Right renal cortex interstitium (tissue), 3 donors: ENCODE data around the gene LRRC3. TPM values are rescaled to one million over a fixed set of nuclear protein-coding genes. Genes with fewer than 3 reads are reported as not detected.

Experiments
- DNase-seq, 3 donors: peaks; one replicate each; pipeline ENCODE4 v3.0.0-alpha.2; 2013; ENCODE audit warnings: low read depth in 3 of 3, low spot score in 2 of 3
- polyA plus RNA-seq, 3 donors: library from polyadenylated mRNA; unstranded; fragments of 120-200 nt; gene quantifications; one replicate each; pipeline ENCODE4 v1.2.1, GENCODE V29; 2013; ENCODE audit not compliant: insufficient read length in 3 of 3

Gene LRRC3
- polyA plus RNA-seq, 3 donors: 3.8 to 4.5 (median 4.2) TPM

DNA sequence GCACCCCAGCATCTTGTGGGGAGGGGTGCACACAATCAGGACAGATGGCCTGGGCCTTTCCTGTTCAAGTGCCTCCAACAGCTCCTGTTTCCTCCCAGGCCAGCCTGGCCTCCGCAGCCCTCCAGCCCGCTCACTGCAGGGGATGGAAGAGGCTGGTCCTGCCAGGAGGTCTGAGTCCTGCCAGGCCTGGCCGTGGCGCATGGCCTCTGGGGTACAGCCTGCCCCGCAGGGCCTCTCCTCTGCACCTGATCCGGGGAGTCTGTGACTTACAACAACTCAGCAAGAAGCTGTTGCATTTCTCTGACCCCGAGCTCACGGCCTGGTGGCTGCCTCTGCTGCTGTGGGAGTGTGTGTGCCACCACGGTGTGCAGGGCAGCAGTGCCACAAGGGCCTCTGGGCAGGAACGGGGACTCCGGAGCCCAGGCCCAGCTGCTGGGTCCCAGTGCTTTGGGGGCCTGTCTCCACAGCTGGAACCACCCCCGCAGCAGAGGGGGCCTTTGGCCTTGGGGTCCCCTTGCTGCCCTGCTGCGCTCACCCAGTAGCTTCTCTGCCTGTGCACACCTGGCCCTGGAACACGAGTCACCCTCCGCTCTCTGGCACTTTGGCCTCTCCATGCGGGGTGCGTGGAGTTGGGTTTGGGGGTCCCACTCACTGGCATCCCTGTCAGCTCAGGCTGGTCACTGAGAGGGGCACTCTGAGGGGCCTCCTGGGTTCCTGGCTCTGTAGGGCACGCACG lies 17.4 kb upstream of the LRRC3 start:
- no peak for DNase-seq

DNA sequence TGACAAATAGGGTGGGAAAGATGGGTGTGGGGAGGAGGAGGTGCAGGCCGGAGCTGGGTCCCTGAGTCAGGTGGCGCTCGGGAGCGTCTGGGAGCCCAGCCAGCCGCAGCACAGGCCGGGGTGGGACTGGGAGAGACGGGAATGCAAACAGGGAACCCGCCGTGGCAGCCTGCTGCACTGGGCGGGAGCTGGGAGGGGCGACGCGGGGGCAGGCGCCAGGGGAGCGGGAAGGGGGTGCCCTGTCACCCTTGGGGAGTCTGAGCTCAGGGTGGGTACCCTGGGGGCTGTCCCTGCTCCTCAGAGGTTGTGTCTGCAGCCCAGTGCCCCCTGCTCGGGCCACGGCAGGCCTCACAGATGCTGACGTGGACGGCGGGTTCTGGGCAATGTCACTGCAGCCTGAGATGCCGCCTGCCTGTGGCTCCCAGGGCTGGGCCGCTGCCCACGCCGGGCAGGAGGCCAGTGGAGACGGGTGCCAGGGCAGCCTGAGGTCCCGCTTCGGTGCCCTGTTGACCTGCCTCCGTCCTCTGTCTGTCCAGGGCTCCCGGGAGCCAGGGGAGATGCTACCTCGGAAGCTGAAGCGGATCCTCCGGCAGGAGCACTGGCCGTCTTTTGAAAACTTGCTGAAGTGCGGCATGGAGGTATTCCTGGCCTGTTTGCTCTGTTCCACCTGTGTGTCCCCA lies 16.6 kb upstream of the LRRC3 start:
- DNase-seq: no peak

DNA sequence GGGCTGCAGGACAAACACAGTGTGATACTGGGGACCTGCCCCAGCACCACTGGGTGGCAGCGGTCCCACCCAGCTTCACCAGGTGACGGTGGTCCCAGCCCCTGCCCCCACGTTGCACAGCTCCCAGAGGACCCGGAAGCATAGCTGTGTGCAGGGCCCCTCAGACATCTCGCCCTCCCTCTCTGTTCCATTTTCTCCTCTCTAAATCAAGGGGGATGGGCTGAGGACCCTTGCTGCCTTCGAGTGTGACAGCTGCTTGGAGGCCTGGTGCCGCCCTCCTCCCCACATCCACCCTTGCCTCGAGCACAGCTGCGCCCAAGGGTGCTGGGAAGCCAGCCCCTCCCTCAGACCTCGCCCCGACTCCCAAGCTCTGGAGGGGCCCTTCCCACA lies 16.1 kb upstream of the LRRC3 start:
- no peak for DNase-seq

DNA sequence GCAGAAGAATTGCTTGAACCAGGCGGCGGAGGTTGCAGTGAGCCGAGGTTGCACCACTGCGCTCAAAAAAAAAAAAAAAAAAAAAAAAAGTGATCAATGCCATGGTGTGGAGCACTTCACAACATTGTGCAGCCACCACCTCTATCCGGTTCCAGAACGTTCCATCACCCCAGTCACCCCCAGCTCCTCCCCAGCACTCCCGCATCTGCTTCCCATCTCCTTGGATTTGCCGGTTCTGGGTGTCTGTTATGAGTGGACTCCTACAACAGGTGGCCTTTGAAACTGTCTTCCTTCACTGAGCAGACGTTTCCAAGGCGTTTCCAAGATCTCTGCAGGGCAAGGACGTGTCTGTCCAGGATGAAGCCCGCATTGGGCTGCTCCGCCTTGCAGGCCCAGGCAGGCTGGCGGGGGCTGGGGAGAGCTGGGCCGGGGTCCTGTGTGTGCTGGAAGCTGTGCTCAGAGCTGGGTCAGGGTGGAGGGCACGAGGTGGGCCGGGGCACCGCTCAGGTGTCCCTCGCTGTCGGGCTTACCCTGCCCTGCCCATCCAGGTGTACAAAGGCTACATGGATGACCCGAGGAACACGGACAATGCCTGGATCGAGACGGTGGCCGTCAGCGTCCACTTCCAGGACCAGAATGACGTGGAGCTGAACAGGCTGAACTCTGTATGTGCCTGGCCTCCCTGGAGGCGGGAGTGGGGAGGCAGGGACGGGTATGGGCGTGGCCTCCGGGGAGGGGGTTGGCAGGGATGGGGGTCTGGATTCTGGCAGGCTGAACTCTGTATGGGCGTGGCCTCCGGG lies 14.9 kb upstream of the LRRC3 start:
- no peak for DNase-seq

DNA sequence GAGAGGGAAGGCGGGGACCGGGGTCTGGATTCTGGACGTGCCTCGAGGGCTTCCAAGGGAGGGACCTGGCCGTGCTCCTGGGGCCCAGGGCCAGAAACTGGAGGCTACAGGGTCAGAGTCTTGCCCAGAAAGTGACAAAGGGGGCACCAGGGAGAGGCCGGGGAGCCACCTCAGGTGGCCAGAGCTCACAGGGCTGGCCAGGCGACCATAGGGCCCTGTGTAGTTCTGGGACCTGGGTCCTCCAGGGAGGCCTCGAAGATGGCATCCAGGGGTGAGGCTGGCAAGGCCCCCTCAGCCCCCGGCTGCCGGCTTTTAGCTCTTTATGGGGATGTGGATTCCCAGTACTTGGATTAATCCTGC lies 14.3 kb upstream of the LRRC3 start:
- DNase-seq: no peak

DNA sequence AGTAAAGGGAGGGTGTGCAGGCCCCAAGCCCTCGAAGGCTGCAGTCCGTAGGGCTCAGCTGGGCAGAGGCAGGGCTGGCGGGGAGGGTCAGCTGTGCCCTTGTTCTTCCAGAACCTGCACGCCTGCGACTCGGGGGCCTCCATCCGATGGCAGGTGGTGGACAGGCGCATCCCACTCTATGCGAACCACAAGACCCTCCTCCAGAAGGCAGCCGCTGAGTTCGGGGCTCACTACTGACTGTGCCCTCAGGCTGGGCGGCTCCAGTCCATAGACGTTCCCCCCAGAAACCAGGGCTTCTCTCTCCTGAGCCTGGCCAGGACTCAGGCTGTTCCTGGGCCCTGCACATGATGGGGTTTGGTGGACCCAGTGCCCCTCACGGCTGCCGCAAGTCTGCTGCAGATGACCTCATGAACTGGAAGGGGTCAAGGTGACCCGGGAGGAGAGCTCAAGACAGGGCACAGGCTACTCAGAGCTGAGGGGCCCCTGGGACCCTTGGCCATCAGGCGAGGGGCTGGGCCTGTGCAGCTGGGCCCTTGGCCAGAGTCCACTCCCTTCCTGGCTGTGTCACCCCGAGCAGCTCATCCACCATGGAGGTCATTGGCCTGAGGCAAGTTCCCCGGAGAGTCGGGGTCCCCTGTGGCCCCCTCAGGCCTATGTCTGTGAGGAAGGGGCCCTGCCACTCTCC lies 13.6 kb upstream of the LRRC3 start:
- DNase-seq: no peak

DNA sequence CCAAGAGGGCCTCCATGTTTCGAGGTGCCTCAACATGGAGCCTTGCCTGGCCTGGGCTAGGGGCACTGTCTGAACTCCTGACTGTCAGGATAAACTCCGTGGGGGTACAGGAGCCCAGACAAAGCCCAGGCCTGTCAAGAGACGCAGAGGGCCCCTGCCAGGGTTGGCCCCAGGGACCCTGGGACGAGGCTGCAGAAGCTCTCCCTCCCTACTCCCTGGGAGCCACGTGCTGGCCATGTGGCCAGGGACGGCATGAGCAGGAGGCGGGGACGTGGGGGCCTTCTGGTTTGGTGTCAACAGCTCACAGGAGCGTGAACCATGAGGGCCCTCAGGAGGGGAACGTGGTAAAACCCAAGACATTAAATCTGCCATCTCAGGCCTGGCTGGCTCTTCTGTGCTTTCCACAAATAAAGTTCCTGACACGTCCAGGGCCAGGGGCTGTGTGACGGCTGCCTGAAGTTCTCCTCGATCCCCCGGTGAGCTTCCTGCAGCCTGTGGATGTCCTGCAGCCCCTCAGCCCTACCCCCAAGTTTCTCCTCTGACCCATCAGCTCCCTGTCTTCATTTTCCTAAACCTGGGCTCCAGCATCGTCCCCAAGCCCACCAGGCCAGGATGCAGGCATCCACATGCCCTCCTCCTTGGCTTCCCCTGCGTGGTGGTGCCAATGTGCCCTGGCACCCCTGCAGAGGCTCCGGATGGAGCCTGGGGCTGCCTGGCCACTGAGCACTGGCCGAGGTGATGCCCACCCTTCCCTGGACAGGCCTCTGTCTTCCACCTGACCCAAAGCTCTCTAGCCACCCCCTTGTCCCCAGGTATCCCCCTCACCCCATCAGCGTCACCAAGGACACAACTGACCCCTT lies 12.8 kb upstream of the LRRC3 start:
- DNase-seq: no peak

DNA sequence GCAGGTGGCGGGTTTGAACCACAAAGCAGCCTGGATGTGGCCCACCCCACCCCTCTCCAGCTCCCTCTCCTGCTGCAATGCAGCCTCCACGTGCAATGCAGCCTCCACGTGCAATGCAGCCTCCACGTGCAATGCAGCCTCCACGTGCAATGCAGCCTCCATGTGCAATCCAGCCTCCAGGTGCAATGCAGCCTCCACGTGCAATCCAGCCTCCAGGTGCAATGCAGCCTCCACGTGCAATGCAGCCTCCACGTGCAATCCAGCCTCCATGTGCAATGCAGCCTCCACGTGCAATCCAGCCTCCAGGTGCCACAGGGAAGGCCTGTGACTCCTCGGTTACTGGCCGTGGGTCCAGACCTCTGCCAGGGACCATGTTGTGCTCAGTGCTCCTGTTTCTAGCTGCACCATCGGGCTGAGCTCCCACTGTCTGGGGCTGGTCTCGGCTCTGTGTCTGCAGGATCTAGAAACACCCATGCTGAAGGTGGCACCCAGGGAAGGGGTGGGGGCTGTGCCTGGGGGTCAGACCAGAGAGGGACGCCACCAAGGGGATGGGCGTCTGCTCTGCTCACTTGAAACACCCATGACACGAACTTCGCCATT lies 11.9 kb upstream of the LRRC3 start:
- no peak for DNase-seq

DNA sequence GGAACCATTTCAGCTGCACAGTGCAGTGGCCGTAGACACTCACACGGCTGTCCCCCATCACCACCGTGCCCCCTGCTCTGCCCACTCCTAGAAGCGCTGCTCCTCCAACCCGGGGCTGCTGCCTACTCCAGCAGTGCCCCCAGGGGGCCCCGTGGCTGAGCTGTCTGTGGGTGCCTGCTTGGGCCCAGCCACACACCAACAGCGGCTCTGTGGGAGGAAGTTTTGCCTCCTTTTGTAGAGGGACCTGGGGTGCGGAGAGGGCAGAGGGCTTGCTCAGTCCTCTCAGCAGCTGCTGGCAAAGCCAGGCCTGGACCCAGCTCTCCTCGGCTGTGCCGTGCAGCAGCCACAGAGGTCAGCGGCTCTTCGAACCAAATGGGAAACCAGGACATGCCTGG lies 11.4 kb upstream of the LRRC3 start:
- DNase-seq: no peak

DNA sequence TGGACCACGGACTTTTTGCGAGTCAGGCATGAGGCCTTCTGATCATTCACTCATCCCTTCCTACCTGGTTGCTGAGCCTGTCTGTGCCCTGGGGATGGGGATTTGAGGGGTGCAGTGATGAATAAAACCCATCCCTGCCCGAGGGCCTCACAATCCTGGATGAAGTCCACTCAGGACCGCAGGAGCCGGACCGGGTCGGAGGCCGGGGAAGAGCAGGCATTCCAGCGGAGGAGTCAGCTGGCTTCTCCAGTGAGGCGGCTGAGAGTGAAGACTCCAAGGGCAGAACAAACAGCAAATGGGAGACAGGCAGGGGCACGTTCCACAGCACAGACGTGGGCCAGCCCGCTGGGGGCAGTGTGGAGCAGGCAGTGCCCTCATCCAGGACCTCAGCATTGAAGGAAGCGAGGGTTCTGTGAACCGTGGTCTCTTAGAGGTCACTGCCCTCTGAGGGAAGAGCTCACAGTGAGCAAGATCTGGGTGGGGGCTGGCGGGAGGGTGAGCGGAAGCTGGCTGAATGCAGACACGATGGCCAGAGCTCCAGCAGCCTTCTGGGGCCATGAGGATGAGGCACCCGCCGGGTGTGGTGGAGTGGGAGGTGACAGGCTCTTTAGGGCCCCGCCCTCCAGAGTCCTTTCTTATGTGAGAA lies 10.9 kb upstream of the LRRC3 start:
- DNase-seq: no peak

DNA sequence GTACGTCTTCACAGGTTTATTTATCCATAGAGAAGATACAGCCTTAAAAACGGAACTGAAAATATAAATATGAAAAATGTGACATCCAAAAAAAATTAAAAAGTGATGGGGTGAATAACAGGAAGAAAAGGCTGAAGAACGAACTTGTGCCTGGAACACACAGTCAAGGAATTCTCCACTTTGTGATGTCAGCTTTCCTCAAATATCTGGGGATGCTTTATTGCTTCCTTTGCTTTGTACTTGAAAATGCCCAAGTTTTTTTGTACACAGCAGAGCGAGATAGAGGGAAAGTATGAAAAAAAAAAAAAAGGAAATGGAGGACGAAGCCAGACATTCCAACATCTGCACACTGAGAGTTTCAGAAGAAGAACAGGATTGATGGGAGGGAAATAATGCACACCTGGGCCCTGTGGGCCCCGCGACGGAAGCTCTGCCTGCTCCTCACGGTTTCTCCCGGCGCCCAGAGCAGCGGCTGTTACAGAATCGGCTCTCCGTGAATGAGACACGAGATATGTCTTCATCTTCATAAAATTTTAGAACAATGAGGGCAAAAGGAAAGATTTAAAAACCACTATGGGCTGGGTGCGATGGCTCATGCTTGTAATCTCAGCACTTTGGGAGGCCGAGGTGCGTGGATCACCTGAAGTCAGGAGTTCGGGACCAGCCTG lies 10.0 kb upstream of the LRRC3 start:
- DNase-seq: no peak

DNA sequence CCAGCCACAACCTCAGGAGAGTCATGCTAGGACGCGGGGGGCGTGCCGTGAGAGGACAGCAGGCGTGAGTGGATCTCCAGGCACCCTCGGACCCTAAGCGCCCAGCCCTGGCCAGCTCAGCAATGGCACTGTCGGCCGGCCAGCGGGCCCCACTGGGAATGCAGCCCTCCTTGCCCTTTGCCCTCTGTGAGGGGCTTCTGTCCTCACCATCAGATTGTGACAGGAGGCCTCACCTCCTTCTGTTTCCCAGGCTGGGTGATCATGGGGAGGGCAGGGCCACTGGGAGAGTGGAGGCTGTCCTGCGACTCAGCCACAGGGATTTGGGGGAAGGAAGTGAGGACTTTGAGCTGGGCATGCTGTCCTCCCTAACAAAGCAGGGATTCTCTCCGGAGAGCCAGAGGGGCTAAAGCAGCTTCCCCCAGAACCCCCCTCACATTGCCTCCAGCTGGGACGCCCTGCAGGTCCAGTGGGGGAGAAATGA lies 6.6 kb upstream of the LRRC3 start:
- no peak for DNase-seq

DNA sequence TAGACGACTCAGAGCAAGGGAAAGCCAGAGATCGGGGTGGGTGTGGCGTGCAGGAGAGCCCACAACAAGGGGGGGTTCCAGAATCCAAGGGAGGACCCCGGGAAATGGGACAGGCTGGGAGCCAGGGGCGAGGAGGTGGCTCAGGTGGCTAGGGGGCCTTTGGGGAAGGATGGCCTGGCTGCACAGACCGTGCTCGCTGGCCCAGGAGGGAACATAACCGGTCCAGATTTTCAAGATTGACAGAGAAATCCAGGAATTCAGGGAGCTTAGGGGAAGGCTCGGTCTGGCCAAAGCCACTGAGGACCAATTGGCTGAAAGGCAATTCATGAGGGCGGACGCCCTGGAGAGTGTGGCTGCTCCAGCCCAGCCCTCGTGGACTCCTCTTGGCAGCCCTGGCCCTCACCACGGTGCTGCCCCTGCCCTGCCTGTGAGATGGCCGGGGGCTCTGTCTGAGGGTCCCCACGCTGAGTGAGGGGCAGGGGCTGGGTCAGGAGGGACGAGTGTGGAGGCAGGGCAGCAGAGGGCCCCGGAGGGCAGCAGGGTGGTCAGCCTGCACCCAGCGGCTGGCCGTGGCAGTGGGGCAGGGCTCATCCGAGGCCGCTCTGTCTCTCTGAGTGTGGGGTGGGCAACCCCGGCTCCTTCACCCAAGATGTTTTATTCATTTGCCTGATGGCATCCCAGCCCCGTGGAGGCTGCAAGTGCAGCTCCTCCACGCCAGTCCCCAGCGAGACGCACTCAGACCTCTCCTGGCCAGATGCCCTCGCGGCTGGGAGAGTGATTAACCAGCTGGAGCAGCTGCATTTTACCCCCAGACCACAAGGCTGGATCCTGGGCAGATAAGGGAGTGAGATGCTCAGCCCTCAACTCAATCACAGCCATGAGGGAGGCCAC lies 5.6 kb upstream of the LRRC3 start:
- no peak for DNase-seq

DNA sequence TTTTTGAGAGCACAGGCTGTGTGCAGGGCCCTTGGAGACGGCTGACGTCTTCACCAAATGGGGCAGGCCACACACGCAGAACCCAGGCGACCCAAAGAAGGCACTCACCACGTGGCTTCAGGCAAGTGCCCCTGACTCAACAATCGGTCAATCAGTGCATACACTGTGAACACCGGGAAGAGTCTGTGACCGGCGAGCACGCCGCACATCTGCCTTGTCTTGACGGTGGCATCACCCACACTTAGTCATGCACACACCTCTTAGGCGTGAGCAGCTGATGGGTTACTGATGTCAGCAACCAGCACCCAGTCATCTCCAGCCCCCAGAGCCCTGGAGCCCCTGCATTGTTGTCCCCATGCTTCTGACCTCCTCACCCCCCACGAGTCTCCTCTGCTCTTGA lies 4.9 kb upstream of the LRRC3 start:
- DNase-seq: no peak

DNA sequence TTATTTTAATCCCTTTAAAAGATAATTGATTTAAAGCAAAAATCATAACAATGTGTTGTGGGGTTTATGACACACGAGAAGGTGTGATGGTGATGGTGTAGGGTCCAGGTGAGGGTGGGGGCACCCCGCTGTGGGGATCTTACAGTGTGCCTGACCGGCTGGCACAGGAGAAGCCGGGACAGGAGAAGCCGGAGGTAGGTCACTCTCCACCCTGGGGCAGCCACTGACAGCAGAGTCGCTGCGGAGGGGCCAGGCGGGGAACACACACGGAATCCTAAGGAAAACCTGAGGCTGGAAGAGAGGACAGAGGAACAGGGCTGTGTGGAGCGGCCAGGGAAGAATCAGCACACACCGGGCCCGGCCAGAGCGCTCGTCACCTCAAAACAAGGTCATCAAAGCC lies 4.3 kb upstream of the LRRC3 start:
- DNase-seq: no peak

DNA sequence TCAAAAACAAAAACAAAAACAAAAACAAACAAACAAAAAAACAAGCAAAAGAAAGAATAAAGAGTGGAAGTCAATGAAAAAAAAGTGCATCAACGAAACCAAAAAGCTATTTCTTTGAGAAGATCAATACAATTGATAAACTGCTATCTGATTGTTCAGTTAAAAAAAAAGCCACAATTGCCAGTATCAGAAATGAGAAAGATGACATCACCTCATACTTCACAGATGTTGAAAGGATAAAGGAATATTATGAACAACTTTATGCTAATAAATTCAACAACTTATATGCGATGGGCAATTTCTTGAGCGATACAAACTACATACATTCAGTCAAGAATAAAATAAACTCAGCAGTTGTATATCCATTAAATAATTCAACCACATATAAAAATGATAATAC lies 2.2 kb upstream of the LRRC3 start:
- no peak for DNase-seq

DNA sequence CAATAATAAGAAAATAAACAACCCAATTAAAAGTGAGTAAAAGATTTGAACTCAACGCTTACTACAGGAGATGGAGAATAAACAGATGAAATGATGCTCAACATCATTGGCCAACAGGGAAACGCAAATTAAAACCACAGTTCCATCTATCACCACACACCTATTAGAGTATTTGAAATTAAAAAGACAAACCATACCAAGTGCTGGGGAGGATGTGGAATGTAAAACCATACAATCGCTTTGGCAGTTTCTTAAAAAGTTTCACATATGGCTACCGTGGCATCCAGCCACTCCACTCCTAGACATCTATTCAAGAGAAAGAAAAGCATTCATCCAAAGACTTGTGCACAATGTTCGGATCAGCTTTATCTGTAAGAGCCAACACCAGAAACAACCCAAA lies 1.3 kb upstream of the LRRC3 start:
- no peak for DNase-seq
